Measurements from ENCODE around the gene TAS1R3. TPM values are rescaled to one million over a fixed set of nuclear protein-coding genes. Genes with fewer than 3 reads are reported as not detected.

Gene TAS1R3
- total RNA-seq, 2 donors from 2014 or later = 0.24 to 0.57 TPM

- Histone ChIP-seq H3K4me1 (peaks cover 30% of the 10 kb centered on the region), H3K27me3 (no peaks in the 10 kb centered on the region), H3K27ac (peak overlapping the region; percentile 81), H3K4me3 (peak overlapping the region; percentile 80), H3K36me3 (no peaks in the 10 kb centered on the region), H3K9me3 (no peaks in the 10 kb centered on the region), H3K9ac (ENCODE audit: low read depth in 2 of 2, low read length in 2 of 2) (peak overlapping the region; percentile 61 to 65)
- DNase-seq = no peak
- intact Hi-C loops (cut with DNase I) = no loop called here
- TF ChIP-seq, protein P1, sequence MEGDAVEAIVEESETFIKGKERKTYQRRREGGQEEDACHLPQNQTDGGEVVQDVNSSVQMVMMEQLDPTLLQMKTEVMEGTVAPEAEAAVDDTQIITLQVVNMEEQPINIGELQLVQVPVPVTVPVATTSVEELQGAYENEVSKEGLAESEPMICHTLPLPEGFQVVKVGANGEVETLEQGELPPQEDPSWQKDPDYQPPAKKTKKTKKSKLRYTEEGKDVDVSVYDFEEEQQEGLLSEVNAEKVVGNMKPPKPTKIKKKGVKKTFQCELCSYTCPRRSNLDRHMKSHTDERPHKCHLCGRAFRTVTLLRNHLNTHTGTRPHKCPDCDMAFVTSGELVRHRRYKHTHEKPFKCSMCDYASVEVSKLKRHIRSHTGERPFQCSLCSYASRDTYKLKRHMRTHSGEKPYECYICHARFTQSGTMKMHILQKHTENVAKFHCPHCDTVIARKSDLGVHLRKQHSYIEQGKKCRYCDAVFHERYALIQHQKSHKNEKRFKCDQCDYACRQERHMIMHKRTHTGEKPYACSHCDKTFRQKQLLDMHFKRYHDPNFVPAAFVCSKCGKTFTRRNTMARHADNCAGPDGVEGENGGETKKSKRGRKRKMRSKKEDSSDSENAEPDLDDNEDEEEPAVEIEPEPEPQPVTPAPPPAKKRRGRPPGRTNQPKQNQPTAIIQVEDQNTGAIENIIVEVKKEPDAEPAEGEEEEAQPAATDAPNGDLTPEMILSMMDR (IDR thresholded peaks at IDR 0.05) = no peak
These were observed 24.9 kb upstream of the TAS1R3 start for GRCh38 chr1:1306070-1306660.

DNA sequence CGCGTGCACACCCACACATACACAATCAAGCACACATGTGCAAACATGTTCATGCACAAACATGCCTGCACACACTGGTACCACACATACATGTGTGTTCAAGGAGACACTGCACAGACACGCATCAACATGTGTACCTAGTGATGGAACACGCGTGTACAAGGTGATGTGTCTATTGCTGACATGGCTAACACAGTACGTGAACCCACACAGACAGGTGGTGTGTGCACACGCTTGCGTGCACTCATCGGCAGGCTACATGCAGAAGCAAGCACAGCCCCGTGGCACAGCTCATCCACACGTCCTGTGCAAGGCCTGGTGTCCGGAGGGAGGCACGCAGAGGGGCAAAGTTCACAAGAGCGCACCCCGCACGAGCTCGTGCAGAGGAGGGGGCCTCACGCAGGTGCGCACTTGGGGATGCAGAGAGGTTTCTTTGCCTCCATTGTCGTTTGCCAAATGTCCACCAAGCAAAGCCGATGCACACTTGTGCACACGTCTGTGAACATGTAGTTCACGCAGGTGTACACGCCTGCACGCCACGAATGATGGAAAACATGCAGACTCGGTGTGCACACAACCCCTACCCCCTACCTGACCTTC is 24.3 kb upstream of the TAS1R3 start:
- TF ChIP-seq, protein P1 (IDR thresholded peaks at IDR 0.05) = no peak
- DNase-seq = peak; percentile 53
- Histone ChIP-seq H3K4me3 (peak overlapping the region; percentile 80), H3K4me1 (peaks cover 30% of the 10 kb centered on the region), H3K36me3 (no peaks in the 10 kb centered on the region), H3K27ac (no peak overlapping the region), H3K9me3 (no peaks in the 10 kb centered on the region), H3K9ac (ENCODE audit: low read depth in 2 of 2, low read length in 2 of 2) (peak overlapping the region; percentile 65 to 84), H3K27me3 (no peaks in the 10 kb centered on the region)
- intact Hi-C loops (cut with DNase I) = no loop called here

GRCh38 chr1:1307261-1307922 is 23.7 kb upstream of the TAS1R3 start:
- Histone ChIP-seq H3K27ac (peak overlapping the region; percentile 71), H3K4me3 (peak overlapping the region; percentile 80), H3K36me3 (no peaks in the 10 kb centered on the region), H3K4me1 (peaks cover 30% of the 10 kb centered on the region), H3K27me3 (no peaks in the 10 kb centered on the region), H3K9ac (ENCODE audit: low read depth in 2 of 2, low read length in 2 of 2) (peak overlapping the region; percentile 65 to 84), H3K9me3 (no peaks in the 10 kb centered on the region)
- TF ChIP-seq, protein P1 (IDR thresholded peaks at IDR 0.05) = no peak
- intact Hi-C loops (cut with DNase I) = no loop called here
- DNase-seq = peak; percentile 65

GRCh38 chr1:1307923-1308755 is 22.9 kb upstream of the TAS1R3 start, which contains the start of the genes ACAP3 and PUSL1:
Gene ACAP3, minus strand, starts transcription at chr1:1307930. Its CDS starts 115 bp downstream, at chr1:1307815.
Gene PUSL1, plus strand, starts transcription at chr1:1308597. Its CDS starts 47 bp downstream, at chr1:1308644.
- Histone ChIP-seq H3K27ac (peak within 1 kb of the TSS; percentile 88), H3K4me1 (peaks cover 30% of the 10 kb centered on the region), H3K27me3 (no peaks in the 10 kb centered on the region), H3K9ac (ENCODE audit: low read depth in 2 of 2, low read length in 2 of 2) (peak within 1 kb of the TSS; percentile 77 to 97), H3K4me3 (peak within 1 kb of the TSS; percentile 80), H3K9me3 (no peaks in the 10 kb centered on the region), H3K36me3 (no peaks in the 10 kb centered on the region)
- peak; percentile 82 for DNase-seq
- TF ChIP-seq, protein P1 (IDR thresholded peaks at IDR 0.05) = no peak
- intact Hi-C loops (cut with DNase I) = no loop called here

DNA sequence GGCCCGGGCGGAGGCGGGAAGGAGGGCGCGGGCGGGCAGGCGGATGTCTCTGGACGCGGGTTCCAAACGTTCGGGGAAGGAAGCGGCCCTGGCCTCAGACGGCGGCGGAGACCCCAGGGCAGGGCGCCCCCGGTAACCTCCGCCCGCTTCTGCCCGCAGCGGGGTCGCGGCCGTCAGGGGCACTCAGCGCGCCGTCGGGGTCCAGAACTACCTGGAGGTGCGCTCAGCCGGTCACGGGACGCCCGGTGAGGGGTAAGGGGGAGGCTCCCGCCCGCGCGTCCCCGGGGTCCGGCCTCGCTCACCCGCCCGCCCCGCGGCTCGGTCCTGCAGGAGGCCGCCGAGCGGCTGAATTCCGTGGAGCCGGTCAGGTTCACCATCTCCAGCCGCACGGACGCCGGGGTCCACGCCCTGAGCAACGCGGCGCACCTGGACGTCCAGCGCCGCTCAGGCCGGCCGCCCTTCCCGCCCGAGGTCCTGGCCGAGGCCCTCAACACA is 22.3 kb upstream of the TAS1R3 start:
- Histone ChIP-seq H3K9me3 (no peaks in the 10 kb centered on the region), H3K9ac (ENCODE audit: low read depth in 2 of 2, low read length in 2 of 2) (peak overlapping the region; percentile 77 to 97), H3K4me3 (peak overlapping the region; percentile 80), H3K4me1 (peaks cover 30% of the 10 kb centered on the region), H3K36me3 (no peaks in the 10 kb centered on the region), H3K27me3 (no peaks in the 10 kb centered on the region), H3K27ac (peak overlapping the region; percentile 88)
- TF ChIP-seq, protein P1 (IDR thresholded peaks at IDR 0.05) = no peak
- intact Hi-C loops (cut with DNase I) = no loop called here
- no peak for DNase-seq
